GM23338 (cell line): ENCODE measurements around the gene ADGRD2. TPM values are rescaled to one million over a fixed set of nuclear protein-coding genes. Genes with fewer than 3 reads are reported as not detected.

Experiments used
- ATAC-seq: fragments of 200-7000 bp; cut with Tn5 transposase; 3 replicates; pipeline ENCODE4 v1.9.1; 2020
- DNase-seq: peaks from one replicate; pipeline ENCODE4 v3.0.0-alpha.2; 2015; ENCODE audit warnings: low spot score
- H2AFZ ChIP-seq: fragments of 200-600 bp; sonication (generic); 2 replicates; pipeline ENCODE4 v1.8.0; 2016; ENCODE audit warnings: antibody characterized with exemption, mild to moderate bottlenecking, moderate library complexity
- H3F3A ChIP-seq: fragments of 200-600 bp; sonication (generic); replicated peaks from 2 replicates; pipeline ENCODE4 v1.8.0; 2017; ENCODE audit warnings: antibody characterized with exemption, mixed run types, low read depth
- H3K27ac ChIP-seq: fragments of 200-600 bp; sonication (generic); 2 replicates; pipeline ENCODE4 v1.6.1; 2016; ENCODE audit warnings: low read depth
- H3K27me3 ChIP-seq: fragments of 200-600 bp; sonication (generic); 2 replicates; pipeline ENCODE4 v1.8.0; 2016; ENCODE audit warnings: mild to moderate bottlenecking, mixed run types, moderate library complexity; ENCODE audit not compliant: insufficient read depth
- H3K36me3 ChIP-seq: fragments of 200-600 bp; sonication (generic); 2 replicates; pipeline ENCODE4 v1.8.0; 2016; ENCODE audit warnings: mild to moderate bottlenecking; ENCODE audit not compliant: insufficient read depth
- H3K4me1 ChIP-seq: fragments of 200-600 bp; sonication (generic); 2 replicates; pipeline ENCODE4 v1.8.0; 2016; ENCODE audit warnings: mild to moderate bottlenecking, moderate library complexity; ENCODE audit not compliant: insufficient read depth
- H3K4me2 ChIP-seq: fragments of 200-600 bp; sonication (generic); 2 replicates; pipeline ENCODE4 v1.7.1; 2017; ENCODE audit warnings: mixed run types
- H3K4me3 ChIP-seq: fragments of 200-600 bp; sonication (generic); 2 replicates; pipeline ENCODE4 v1.6.1; 2016; ENCODE audit warnings: mixed run types
- H3K79me2 ChIP-seq: fragments of 200-600 bp; sonication (generic); replicated peaks from 2 replicates; pipeline ENCODE4 v1.8.0; 2017; ENCODE audit warnings: mild to moderate bottlenecking; ENCODE audit not compliant: insufficient read depth
- H3K9me2 ChIP-seq: fragments of 200-600 bp; sonication (generic); 2 replicates; pipeline ENCODE4 v1.8.0; 2017; ENCODE audit not compliant: insufficient read depth
- H4K20me1 ChIP-seq: fragments of 200-600 bp; sonication (generic); replicated peaks from 2 replicates; pipeline ENCODE4 v1.8.0; 2017; ENCODE audit warnings: mild to moderate bottlenecking; ENCODE audit not compliant: insufficient read depth
- H3K27ac Mint-ChIP-seq: 2 replicates; pipeline ENCODE4 v1.8.0; 2020; ENCODE audit warnings: inconsistent platforms, mild to moderate bottlenecking, moderate library complexity, mixed read lengths
- H3K27me3 Mint-ChIP-seq: 3 replicates; pipeline ENCODE4 v1.8.0; 2022; ENCODE audit warnings: low read depth, mild to moderate bottlenecking, moderate library complexity, mixed read lengths, inconsistent platforms; ENCODE audit not compliant: insufficient read depth, poor library complexity
- H3K36me3 Mint-ChIP-seq: 3 replicates; pipeline ENCODE4 v1.8.0; 2021; ENCODE audit warnings: low read depth, mild to moderate bottlenecking, inconsistent platforms, moderate library complexity, mixed read lengths
- H3K4me1 Mint-ChIP-seq: 3 replicates; pipeline ENCODE4 v1.8.0; 2020; ENCODE audit warnings: mild to moderate bottlenecking, inconsistent platforms, mixed read lengths
- H3K4me3 Mint-ChIP-seq: 3 replicates; pipeline ENCODE4 v1.8.0; 2021; ENCODE audit warnings: moderate library complexity, mild to moderate bottlenecking, inconsistent platforms, mixed read lengths
- H3K9me3 Mint-ChIP-seq: 3 replicates; pipeline ENCODE4 v1.8.0; 2020; ENCODE audit warnings: moderate library complexity, mild to moderate bottlenecking, inconsistent platforms, mixed read lengths
- CREB1 ChIP-seq: fragments of 250-450 bp; sonication (Bioruptor Pico); IDR thresholded peaks from 2 replicates; pipeline ENCODE4 v1.5.0; 2020; ENCODE audit warnings: low read depth, mild to moderate bottlenecking, moderate library complexity
- EZH2 ChIP-seq: fragments of 200-600 bp; sonication (generic); IDR thresholded peaks from one replicate; pipeline ENCODE4 v1.8.0; 2017; ENCODE audit warnings: antibody characterized with exemption, mild to moderate bottlenecking, low read depth; ENCODE audit not compliant: unreplicated experiment
- EZH2phosphoT487 ChIP-seq: fragments of 200-600 bp; sonication (generic); IDR thresholded peaks from one replicate; pipeline ENCODE4 v1.8.1; 2018; ENCODE audit warnings: antibody characterized with exemption; ENCODE audit not compliant: unreplicated experiment
- JUNB ChIP-seq: IDR thresholded peaks from one replicate; pipeline ENCODE4 v1.6.1; 2016; ENCODE audit warnings: antibody characterized with exemption; ENCODE audit not compliant: unreplicated experiment
- NANOG ChIP-seq: IDR thresholded peaks from 2 replicates; pipeline ENCODE4 v1.6.1; 2016; ENCODE audit warnings: antibody characterized with exemption, borderline replicate concordance
- POLR2AphosphoS5 ChIP-seq: IDR thresholded peaks from 2 replicates; pipeline ENCODE4 v1.6.1; 2016; ENCODE audit warnings: antibody characterized with exemption, low read depth
- STAT1 ChIP-seq: IDR thresholded peaks from one replicate; pipeline ENCODE4 v1.6.1; 2016; ENCODE audit warnings: antibody characterized with exemption; ENCODE audit not compliant: unreplicated experiment
- ZNF114 ChIP-seq: fragments of 250-450 bp; sonication (Bioruptor Pico); IDR thresholded peaks from 2 replicates; pipeline ENCODE4 v1.5.0; 2020; ENCODE audit warnings: mild to moderate bottlenecking, moderate library complexity
- ZNF331 ChIP-seq: fragments of 250-450 bp; sonication (Bioruptor Pico); IDR thresholded peaks from 2 replicates; pipeline ENCODE4 v1.5.0; 2020; ENCODE audit warnings: low read depth, mild to moderate bottlenecking, moderate library complexity
- polyA plus RNA-seq: library from polyadenylated mRNA; unstranded; fragments of >200 nt; fragmentation: Nextera tagmentation; extraction: Ambion mirVana; gene quantifications from 2 replicates; pipeline ENCODE4 v1.2.1, GENCODE V29; 2016
- total RNA-seq: library from RNA; depleted of rRNA; stranded (reverse); fragments of >200 nt; shearing (Covaris generic); gene quantifications from 2 replicates; pipeline ENCODE4 v1.2.3, GENCODE V29; 2014
- TF ChIP-seq, protein P1 (sequence below): IDR thresholded peaks from 2 replicates; pipeline ENCODE4 v1.6.1; 2016; ENCODE audit warnings: antibody characterized with exemption
- TF ChIP-seq, protein P2 (sequence below): IDR thresholded peaks from one replicate; pipeline ENCODE4 v1.6.1; 2018; ENCODE audit warnings: antibody characterized with exemption; ENCODE audit not compliant: unreplicated experiment
- TF ChIP-seq, protein P3 (sequence below): fragments of 250-450 bp; sonication (Bioruptor Pico); IDR thresholded peaks from 2 replicates; pipeline ENCODE4 v1.5.0; 2020; ENCODE audit warnings: mild to moderate bottlenecking, moderate library complexity
- TF ChIP-seq, protein P4 (sequence below), 2 experiments: fragments of 200-600 bp in 1 of 2; sonication (generic) in 1 of 2; conservative IDR thresholded peaks; 2 replicates each; pipeline versions ENCODE4 v1.5.1 to v1.6.1; 2016 to 2017; ENCODE audit warnings: antibody characterized with exemption in 2 of 2, low read depth in 2 of 2, mild to moderate bottlenecking in 2 of 2, moderate library complexity in 1 of 2

The ADGRD2 gene
- total and polyA plus RNA-seq, 2 experiments from 2014 or later, result 0.45 to 0.78 TPM

DNA sequence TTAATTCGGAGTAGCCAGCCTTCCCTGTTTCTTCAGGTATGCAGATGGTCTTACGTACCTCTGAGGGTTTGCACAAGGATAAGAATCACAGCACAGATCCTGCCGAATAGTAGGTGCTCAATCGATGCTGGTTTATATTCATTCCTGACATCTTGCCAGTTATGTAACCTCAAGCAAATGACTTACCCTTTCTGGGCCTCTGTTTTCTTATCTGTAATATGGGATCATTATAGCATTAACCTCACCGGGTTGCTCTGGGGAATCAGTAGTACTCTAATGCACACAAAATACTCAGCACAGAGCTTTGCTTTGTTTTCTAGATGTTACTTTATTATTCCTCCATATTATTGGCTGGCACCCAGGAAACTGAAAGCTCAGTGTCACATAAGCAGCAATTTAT, 64.6 kb downstream of the ADGRD2 start:
- TF ChIP-seq STAT1 (no peak), NANOG (no peak), ZNF331 (CRISPR knock-in tag) (no peak), CREB1 (no peak), EZH2phosphoT487 (no peak), POLR2AphosphoS5 (no peak), JUNB (no peak), ZNF114 (no peak), EZH2 (no peak)
- TF ChIP-seq, protein P1, sequence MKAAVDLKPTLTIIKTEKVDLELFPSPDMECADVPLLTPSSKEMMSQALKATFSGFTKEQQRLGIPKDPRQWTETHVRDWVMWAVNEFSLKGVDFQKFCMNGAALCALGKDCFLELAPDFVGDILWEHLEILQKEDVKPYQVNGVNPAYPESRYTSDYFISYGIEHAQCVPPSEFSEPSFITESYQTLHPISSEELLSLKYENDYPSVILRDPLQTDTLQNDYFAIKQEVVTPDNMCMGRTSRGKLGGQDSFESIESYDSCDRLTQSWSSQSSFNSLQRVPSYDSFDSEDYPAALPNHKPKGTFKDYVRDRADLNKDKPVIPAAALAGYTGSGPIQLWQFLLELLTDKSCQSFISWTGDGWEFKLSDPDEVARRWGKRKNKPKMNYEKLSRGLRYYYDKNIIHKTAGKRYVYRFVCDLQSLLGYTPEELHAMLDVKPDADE, result no peak
- TF ChIP-seq, protein P2, sequence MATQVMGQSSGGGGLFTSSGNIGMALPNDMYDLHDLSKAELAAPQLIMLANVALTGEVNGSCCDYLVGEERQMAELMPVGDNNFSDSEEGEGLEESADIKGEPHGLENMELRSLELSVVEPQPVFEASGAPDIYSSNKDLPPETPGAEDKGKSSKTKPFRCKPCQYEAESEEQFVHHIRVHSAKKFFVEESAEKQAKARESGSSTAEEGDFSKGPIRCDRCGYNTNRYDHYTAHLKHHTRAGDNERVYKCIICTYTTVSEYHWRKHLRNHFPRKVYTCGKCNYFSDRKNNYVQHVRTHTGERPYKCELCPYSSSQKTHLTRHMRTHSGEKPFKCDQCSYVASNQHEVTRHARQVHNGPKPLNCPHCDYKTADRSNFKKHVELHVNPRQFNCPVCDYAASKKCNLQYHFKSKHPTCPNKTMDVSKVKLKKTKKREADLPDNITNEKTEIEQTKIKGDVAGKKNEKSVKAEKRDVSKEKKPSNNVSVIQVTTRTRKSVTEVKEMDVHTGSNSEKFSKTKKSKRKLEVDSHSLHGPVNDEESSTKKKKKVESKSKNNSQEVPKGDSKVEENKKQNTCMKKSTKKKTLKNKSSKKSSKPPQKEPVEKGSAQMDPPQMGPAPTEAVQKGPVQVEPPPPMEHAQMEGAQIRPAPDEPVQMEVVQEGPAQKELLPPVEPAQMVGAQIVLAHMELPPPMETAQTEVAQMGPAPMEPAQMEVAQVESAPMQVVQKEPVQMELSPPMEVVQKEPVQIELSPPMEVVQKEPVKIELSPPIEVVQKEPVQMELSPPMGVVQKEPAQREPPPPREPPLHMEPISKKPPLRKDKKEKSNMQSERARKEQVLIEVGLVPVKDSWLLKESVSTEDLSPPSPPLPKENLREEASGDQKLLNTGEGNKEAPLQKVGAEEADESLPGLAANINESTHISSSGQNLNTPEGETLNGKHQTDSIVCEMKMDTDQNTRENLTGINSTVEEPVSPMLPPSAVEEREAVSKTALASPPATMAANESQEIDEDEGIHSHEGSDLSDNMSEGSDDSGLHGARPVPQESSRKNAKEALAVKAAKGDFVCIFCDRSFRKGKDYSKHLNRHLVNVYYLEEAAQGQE, result no peak
- TF ChIP-seq, protein P3, sequence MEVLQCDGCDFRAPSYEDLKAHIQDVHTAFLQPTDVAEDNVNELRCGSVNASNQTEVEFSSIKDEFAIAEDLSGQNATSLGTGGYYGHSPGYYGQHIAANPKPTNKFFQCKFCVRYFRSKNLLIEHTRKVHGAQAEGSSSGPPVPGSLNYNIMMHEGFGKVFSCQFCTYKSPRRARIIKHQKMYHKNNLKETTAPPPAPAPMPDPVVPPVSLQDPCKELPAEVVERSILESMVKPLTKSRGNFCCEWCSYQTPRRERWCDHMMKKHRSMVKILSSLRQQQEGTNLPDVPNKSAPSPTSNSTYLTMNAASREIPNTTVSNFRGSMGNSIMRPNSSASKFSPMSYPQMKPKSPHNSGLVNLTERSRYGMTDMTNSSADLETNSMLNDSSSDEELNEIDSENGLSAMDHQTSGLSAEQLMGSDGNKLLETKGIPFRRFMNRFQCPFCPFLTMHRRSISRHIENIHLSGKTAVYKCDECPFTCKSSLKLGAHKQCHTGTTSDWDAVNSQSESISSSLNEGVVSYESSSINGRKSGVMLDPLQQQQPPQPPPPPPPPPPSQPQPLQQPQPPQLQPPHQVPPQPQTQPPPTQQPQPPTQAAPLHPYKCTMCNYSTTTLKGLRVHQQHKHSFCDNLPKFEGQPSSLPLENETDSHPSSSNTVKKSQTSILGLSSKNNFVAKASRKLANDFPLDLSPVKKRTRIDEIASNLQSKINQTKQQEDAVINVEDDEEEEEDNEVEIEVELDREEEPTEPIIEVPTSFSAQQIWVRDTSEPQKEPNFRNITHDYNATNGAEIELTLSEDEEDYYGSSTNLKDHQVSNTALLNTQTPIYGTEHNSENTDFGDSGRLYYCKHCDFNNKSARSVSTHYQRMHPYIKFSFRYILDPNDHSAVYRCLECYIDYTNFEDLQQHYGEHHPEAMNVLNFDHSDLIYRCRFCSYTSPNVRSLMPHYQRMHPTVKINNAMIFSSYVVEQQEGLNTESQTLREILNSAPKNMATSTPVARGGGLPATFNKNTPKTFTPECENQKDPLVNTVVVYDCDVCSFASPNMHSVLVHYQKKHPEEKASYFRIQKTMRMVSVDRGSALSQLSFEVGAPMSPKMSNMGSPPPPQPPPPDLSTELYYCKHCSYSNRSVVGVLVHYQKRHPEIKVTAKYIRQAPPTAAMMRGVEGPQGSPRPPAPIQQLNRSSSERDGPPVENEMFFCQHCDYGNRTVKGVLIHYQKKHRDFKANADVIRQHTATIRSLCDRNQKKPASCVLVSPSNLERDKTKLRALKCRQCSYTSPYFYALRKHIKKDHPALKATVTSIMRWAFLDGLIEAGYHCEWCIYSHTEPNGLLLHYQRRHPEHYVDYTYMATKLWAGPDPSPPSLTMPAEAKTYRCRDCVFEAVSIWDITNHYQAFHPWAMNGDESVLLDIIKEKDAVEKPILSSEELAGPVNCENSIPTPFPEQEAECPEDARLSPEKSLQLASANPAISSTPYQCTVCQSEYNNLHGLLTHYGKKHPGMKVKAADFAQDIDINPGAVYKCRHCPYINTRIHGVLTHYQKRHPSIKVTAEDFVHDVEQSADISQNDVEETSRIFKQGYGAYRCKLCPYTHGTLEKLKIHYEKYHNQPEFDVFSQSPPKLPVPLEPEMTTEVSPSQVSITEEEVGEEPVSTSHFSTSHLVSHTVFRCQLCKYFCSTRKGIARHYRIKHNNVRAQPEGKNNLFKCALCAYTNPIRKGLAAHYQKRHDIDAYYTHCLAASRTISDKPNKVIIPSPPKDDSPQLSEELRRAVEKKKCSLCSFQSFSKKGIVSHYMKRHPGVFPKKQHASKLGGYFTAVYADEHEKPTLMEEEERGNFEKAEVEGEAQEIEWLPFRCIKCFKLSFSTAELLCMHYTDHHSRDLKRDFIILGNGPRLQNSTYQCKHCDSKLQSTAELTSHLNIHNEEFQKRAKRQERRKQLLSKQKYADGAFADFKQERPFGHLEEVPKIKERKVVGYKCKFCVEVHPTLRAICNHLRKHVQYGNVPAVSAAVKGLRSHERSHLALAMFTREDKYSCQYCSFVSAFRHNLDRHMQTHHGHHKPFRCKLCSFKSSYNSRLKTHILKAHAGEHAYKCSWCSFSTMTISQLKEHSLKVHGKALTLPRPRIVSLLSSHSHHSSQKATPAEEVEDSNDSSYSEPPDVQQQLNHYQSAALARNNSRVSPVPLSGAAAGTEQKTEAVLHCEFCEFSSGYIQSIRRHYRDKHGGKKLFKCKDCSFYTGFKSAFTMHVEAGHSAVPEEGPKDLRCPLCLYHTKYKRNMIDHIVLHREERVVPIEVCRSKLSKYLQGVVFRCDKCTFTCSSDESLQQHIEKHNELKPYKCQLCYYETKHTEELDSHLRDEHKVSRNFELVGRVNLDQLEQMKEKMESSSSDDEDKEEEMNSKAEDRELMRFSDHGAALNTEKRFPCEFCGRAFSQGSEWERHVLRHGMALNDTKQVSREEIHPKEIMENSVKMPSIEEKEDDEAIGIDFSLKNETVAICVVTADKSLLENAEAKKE, result no peak
- TF ChIP-seq, protein P4, sequence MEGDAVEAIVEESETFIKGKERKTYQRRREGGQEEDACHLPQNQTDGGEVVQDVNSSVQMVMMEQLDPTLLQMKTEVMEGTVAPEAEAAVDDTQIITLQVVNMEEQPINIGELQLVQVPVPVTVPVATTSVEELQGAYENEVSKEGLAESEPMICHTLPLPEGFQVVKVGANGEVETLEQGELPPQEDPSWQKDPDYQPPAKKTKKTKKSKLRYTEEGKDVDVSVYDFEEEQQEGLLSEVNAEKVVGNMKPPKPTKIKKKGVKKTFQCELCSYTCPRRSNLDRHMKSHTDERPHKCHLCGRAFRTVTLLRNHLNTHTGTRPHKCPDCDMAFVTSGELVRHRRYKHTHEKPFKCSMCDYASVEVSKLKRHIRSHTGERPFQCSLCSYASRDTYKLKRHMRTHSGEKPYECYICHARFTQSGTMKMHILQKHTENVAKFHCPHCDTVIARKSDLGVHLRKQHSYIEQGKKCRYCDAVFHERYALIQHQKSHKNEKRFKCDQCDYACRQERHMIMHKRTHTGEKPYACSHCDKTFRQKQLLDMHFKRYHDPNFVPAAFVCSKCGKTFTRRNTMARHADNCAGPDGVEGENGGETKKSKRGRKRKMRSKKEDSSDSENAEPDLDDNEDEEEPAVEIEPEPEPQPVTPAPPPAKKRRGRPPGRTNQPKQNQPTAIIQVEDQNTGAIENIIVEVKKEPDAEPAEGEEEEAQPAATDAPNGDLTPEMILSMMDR (conservative IDR thresholded peaks at IDR 0.05; ENCODE audit: low read depth in 2 of 2), result no peak
- no peaks in the 10 kb centered on the region; the same call in 1 of the 2 replicates for H4K20me1 ChIP-seq
- no peak overlapping the region for H3K27ac ChIP-seq
- H3K27ac Mint-ChIP-seq, result no peak overlapping the region
- H3K9me3 Mint-ChIP-seq, result no peaks in the 10 kb centered on the region; the same call in 2 of the 3 replicates
- no peak overlapping the region for H2AFZ ChIP-seq
- peaks cover 8% of the 10 kb centered on the region; the same call in 1 of the 2 replicates for H3K4me1 ChIP-seq
- ATAC-seq (no peak), DNase-seq (no peak)
- H3K4me2 ChIP-seq, result no peak overlapping the region
- H3K4me1 Mint-ChIP-seq, result peaks cover 20% of the 10 kb centered on the region
- H3K27me3 ChIP-seq, result no peaks in the 10 kb centered on the region
- H3K4me3 ChIP-seq, result no peak overlapping the region
- H3K27me3 Mint-ChIP-seq, result peaks cover 36% of the 10 kb centered on the region
- no peaks in the 10 kb centered on the region for H3F3A ChIP-seq
- no peaks in the 10 kb centered on the region for H3K79me2 ChIP-seq
- H3K9me2 ChIP-seq, result no peaks in the 10 kb centered on the region; the same call in 1 of the 2 replicates
- no peak overlapping the region for H3K4me3 Mint-ChIP-seq
- H3K36me3 Mint-ChIP-seq, result peaks cover 18% of the 10 kb centered on the region
- H3K36me3 ChIP-seq, result 0 out of 2 replicates have a peak, but pooled peaks cover 2% of the 10 kb centered on the region
